GM06990 (cell line): Measurements from ENCODE around the gene RBM4.
"Not testable (repeated sequence)": the region's sequence is repeated elsewhere in the genome, so short reads cannot be mapped to it uniquely, and the experiment has no call there.

Experiments
- DNase-seq: peaks from one replicate; pipeline ENCODE4 v3.0.0-alpha.2; 2011; ENCODE audit not compliant: insufficient read length; ENCODE audit errors: extremely low read depth
- H3K27me3 ChIP-seq: replicated peaks from 2 replicates; pipeline ENCODE4 v1.6.0; 2011; ENCODE audit warnings: low read length; ENCODE audit not compliant: control insufficient read depth, insufficient read depth
- H3K36me3 ChIP-seq: 2 replicates; pipeline ENCODE4 v1.5.1; 2011; ENCODE audit warnings: low read length; ENCODE audit not compliant: control insufficient read depth, insufficient read depth
- H3K4me3 ChIP-seq: replicated peaks from 2 replicates; pipeline ENCODE4 v1.5.1; 2011; ENCODE audit warnings: low read depth, mild to moderate bottlenecking, control low read depth, low read length
- CTCF ChIP-seq: IDR thresholded peaks from 2 replicates; pipeline ENCODE4 v1.5.1; 2011; ENCODE audit warnings: low read length, control low read depth, mild to moderate bottlenecking, inconsistent platforms; ENCODE audit not compliant: insufficient read depth, poor library complexity, severe bottlenecking

The RBM4 gene

GRCh38 chr11:66639066-66639813 is 737 bp downstream of the RBM4 start:
- no peak for TF ChIP-seq CTCF
- Histone ChIP-seq H3K4me3 (peak overlapping the region; percentile 87), H3K27me3 (no peaks in the 10 kb centered on the region), H3K36me3 (peaks cover 13% of the 10 kb centered on the region)
- no peak for DNase-seq

- DNase-seq, H3K27me3 ChIP-seq: not testable (repeated sequence)
- H3K4me3 ChIP-seq = peak overlapping the region; percentile 87
- H3K36me3 ChIP-seq = peaks cover 13% of the 10 kb centered on the region
Observed at GRCh38 chr11:66639814-66640340, 1.4 kb downstream of the RBM4 start.

GRCh38 chr11:66641834-66642233 is 3.3 kb downstream of the RBM4 start:
- Histone ChIP-seq H3K4me3 (peak overlapping the region; percentile 87), H3K27me3 (no peaks in the 10 kb centered on the region), H3K36me3 (peaks cover 30% of the 10 kb centered on the region)
- no peak for TF ChIP-seq CTCF
- no peak for DNase-seq

GRCh38 chr11:66643745-66644437 is 5.4 kb downstream of the RBM4 start:
- Histone ChIP-seq H3K4me3 (no peak overlapping the region), H3K36me3 (peaks cover 33% of the 10 kb centered on the region), H3K27me3 (no peaks in the 10 kb centered on the region)
- DNase-seq = no peak
- TF ChIP-seq CTCF = no peak

- no peak for TF ChIP-seq CTCF
- Histone ChIP-seq H3K36me3 (peaks cover 35% of the 10 kb centered on the region), H3K27me3 (no peaks in the 10 kb centered on the region), H3K4me3 (no peak overlapping the region)
- no peak for DNase-seq
Observed at GRCh38 chr11:66646828-66647227, 8.3 kb downstream of the RBM4 start.

GRCh38 chr11:66649903-66650302 is 11.4 kb downstream of the RBM4 start:
- Histone ChIP-seq H3K36me3 (peaks cover 31% of the 10 kb centered on the region), H3K4me3 (no peak overlapping the region), H3K27me3 (no peaks in the 10 kb centered on the region)
- TF ChIP-seq CTCF = no peak
- no peak for DNase-seq
